ENCODE measurements around the gene C1QTNF5. TPM values are rescaled to one million over a fixed set of nuclear protein-coding genes. Genes with fewer than 3 reads are reported as not detected.

The C1QTNF5 gene
- polyA plus RNA-seq, 1 donor from 2014 or later = not detected

GRCh38 chr11:119369132-119369925, 28.6 kb upstream of the C1QTNF5 start:
- Histone ChIP-seq H3K9ac (ENCODE audit: low read length) (no peak overlapping the region), H3K27ac (ENCODE audit: low read length) (no peak overlapping the region), H3K4me3 (ENCODE audit: low read length) (no peak overlapping the region), H4K20me1 (ENCODE audit: insufficient read depth) (no peaks in the 10 kb centered on the region), H3F3A (ENCODE audit: insufficient read depth, low read length, poor library complexity, severe bottlenecking) (no peaks in the 10 kb centered on the region), H3K79me2 (replicated peaks; ENCODE audit: insufficient read depth, low read length) (no peaks in the 10 kb centered on the region), H3K9me2 (ENCODE audit: insufficient read depth, low read length) (no peaks in the 10 kb centered on the region), H2AFZ (ENCODE audit: low read depth, low read length) (no peak overlapping the region), H3K36me3 (ENCODE audit: insufficient read depth, low read length) (no peaks in the 10 kb centered on the region), H3K9me3 (ENCODE audit: low read length) (no peaks in the 10 kb centered on the region), H3K4me2 (ENCODE audit: low read length) (no peak overlapping the region), H3K27me3 (ENCODE audit: insufficient read depth, low read depth, low read length) (peaks cover 12% of the 10 kb centered on the region)
- no peak for TF ChIP-seq POLR2AphosphoS5 (IDR thresholded peaks at IDR 0.05)
- TF ChIP-seq, protein P1, sequence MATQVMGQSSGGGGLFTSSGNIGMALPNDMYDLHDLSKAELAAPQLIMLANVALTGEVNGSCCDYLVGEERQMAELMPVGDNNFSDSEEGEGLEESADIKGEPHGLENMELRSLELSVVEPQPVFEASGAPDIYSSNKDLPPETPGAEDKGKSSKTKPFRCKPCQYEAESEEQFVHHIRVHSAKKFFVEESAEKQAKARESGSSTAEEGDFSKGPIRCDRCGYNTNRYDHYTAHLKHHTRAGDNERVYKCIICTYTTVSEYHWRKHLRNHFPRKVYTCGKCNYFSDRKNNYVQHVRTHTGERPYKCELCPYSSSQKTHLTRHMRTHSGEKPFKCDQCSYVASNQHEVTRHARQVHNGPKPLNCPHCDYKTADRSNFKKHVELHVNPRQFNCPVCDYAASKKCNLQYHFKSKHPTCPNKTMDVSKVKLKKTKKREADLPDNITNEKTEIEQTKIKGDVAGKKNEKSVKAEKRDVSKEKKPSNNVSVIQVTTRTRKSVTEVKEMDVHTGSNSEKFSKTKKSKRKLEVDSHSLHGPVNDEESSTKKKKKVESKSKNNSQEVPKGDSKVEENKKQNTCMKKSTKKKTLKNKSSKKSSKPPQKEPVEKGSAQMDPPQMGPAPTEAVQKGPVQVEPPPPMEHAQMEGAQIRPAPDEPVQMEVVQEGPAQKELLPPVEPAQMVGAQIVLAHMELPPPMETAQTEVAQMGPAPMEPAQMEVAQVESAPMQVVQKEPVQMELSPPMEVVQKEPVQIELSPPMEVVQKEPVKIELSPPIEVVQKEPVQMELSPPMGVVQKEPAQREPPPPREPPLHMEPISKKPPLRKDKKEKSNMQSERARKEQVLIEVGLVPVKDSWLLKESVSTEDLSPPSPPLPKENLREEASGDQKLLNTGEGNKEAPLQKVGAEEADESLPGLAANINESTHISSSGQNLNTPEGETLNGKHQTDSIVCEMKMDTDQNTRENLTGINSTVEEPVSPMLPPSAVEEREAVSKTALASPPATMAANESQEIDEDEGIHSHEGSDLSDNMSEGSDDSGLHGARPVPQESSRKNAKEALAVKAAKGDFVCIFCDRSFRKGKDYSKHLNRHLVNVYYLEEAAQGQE (IDR thresholded peaks at IDR 0.05; ENCODE audit: borderline replicate concordance) = no peak
- TF ChIP-seq EP300 (conservative IDR thresholded peaks at IDR 0.05; ENCODE audit: poor library complexity, severe bottlenecking) = no peak
- no peak for TF ChIP-seq SMC3 (conservative IDR thresholded peaks at IDR 0.05; ENCODE audit: poor library complexity)
- TF ChIP-seq EZH2 (IDR thresholded peaks at IDR 0.05; ENCODE audit: borderline replicate concordance, insufficient read depth, low read length, poor library complexity, severe bottlenecking) = no peak
- no peak for TF ChIP-seq TAF1 (IDR thresholded peaks at IDR 0.05; ENCODE audit: low read depth)
- no peak for TF ChIP-seq RAD21 (conservative IDR thresholded peaks at IDR 0.05)
- no peak for TF ChIP-seq CTCF (IDR thresholded peaks at IDR 0.05; ENCODE audit: poor library complexity, severe bottlenecking)
- TF ChIP-seq MXI1 (conservative IDR thresholded peaks at IDR 0.05; ENCODE audit: poor library complexity, severe bottlenecking) = no peak

- no peak overlapping the region for H3K4me3 ChIP-seq (ENCODE audit: low read length)
- no peak overlapping the region for H3K9ac ChIP-seq (ENCODE audit: low read length)
- H3K27ac ChIP-seq (ENCODE audit: low read length) = no peak overlapping the region
- no peaks in the 10 kb centered on the region for H3K9me2 ChIP-seq (ENCODE audit: insufficient read depth, low read length)
- no peaks in the 10 kb centered on the region for H4K20me1 ChIP-seq (ENCODE audit: insufficient read depth)
- TF ChIP-seq POLR2AphosphoS5 (IDR thresholded peaks at IDR 0.05) = no peak
- TF ChIP-seq CTCF (IDR thresholded peaks at IDR 0.05; ENCODE audit: poor library complexity, severe bottlenecking) = no peak
- TF ChIP-seq SMC3 (conservative IDR thresholded peaks at IDR 0.05; ENCODE audit: poor library complexity) = no peak
- no peak for TF ChIP-seq TAF1 (IDR thresholded peaks at IDR 0.05; ENCODE audit: low read depth)
- no peaks in the 10 kb centered on the region for H3F3A ChIP-seq (ENCODE audit: insufficient read depth, low read length, poor library complexity, severe bottlenecking)
- no peaks in the 10 kb centered on the region for H3K36me3 ChIP-seq (ENCODE audit: insufficient read depth, low read length)
- no peak overlapping the region for H2AFZ ChIP-seq (ENCODE audit: low read depth, low read length)
- peaks cover 13% of the 10 kb centered on the region for H3K27me3 ChIP-seq (ENCODE audit: insufficient read depth, low read depth, low read length)
- no peaks in the 10 kb centered on the region for H3K79me2 ChIP-seq (replicated peaks; ENCODE audit: insufficient read depth, low read length)
- no peak overlapping the region for H3K4me2 ChIP-seq (ENCODE audit: low read length)
- H3K9me3 ChIP-seq (ENCODE audit: low read length) = no peaks in the 10 kb centered on the region
These were observed 27.7 kb upstream of the C1QTNF5 start for GRCh38 chr11:119368121-119369034.
